OCI-LY7 (cell line): ENCODE results near the gene FLNA. TPM values are rescaled to one million over a fixed set of nuclear protein-coding genes. Genes with fewer than 3 reads are reported as not detected.
"Not testable (repeated sequence)": the region's sequence is repeated elsewhere in the genome, so short reads cannot be mapped to it uniquely, and the experiment has no call there.

ENCODE experiments used
- BruUV-seq: library from RNA; stranded (reverse); fragments of 400-500 nt; replicated peaks from 2 replicates; lab custom pipeline; 2021; lab: Mats Ljungman, UMichigan
- CTCF ChIA-PET: fragments of 300-600 bp; sonication (Branson Sonifier 250); formaldehyde crosslinking; loops from one replicate; lab custom pipeline; 2022; ENCODE audit warnings: antibody characterized with exemption; ENCODE audit not compliant: unreplicated experiment; lab: Charles Lee
- POLR2A ChIA-PET: fragments of 300-600 bp; sonication (Branson Sonifier 250); formaldehyde crosslinking; loops from one replicate; lab custom pipeline; 2022; ENCODE audit warnings: antibody characterized with exemption; lab: Charles Lee
- DNase-seq: peaks from one replicate; pipeline ENCODE4 v3.0.0-alpha.2; 2015; ENCODE audit warnings: low spot score
- H2AFZ ChIP-seq: fragments of 200-600 bp; sonication (generic), shearing (Covaris generic); 2 replicates; pipeline ENCODE4 v1.6.1; 2014; ENCODE audit warnings: mild to moderate bottlenecking, antibody characterized with exemption, low read length, moderate library complexity
- H3K27ac ChIP-seq: fragments of 200-600 bp; sonication (generic); 2 replicates; pipeline ENCODE4 v1.5.1; 2014; ENCODE audit warnings: mixed run types, low read depth, mild to moderate bottlenecking, moderate library complexity, low read length, inconsistent platforms; ENCODE audit not compliant: poor library complexity, severe bottlenecking
- H3K36me3 ChIP-seq: fragments of 200-600 bp; sonication (generic); 2 replicates; pipeline ENCODE4 v1.6.1; 2014; ENCODE audit warnings: mild to moderate bottlenecking, antibody characterized with exemption, low read length, moderate library complexity, mixed read lengths; ENCODE audit not compliant: insufficient read depth
- H3K4me1 ChIP-seq: fragments of 200-600 bp; sonication (generic); 2 replicates; pipeline ENCODE4 v1.5.1; 2014; ENCODE audit warnings: mild to moderate bottlenecking, low read length; ENCODE audit not compliant: insufficient read depth, poor library complexity, severe bottlenecking
- H3K4me2 ChIP-seq: fragments of 200-600 bp; sonication (generic); 2 replicates; pipeline ENCODE4 v1.6.1; 2014; ENCODE audit warnings: mild to moderate bottlenecking, low read length
- H3K4me3 ChIP-seq: fragments of 200-600 bp; sonication (generic); 2 replicates; pipeline ENCODE4 v1.5.1; 2014; ENCODE audit warnings: mild to moderate bottlenecking, low read depth, low read length; ENCODE audit not compliant: poor library complexity, severe bottlenecking
- H3K79me2 ChIP-seq: fragments of 200-600 bp; sonication (generic); 2 replicates; pipeline ENCODE4 v1.6.1; 2016; ENCODE audit warnings: low read depth, mild to moderate bottlenecking, low read length, moderate library complexity, mixed read lengths; ENCODE audit not compliant: insufficient read depth
- H3K9me2 ChIP-seq: fragments of 200-600 bp; sonication (generic); 2 replicates; pipeline ENCODE4 v1.6.1; 2016; ENCODE audit warnings: mild to moderate bottlenecking, low read length, mixed read lengths; ENCODE audit not compliant: insufficient read depth
- H3K9me3 ChIP-seq: fragments of 200-600 bp; sonication (generic); 2 replicates; pipeline ENCODE4 v1.6.1; 2014; ENCODE audit warnings: mild to moderate bottlenecking, mixed run types, low read length, mixed read lengths
- H4K20me1 ChIP-seq: fragments of 200-600 bp; sonication (generic); 2 replicates; pipeline ENCODE4 v1.6.1; 2014; ENCODE audit warnings: mild to moderate bottlenecking, antibody characterized with exemption, low read length, moderate library complexity, mixed read lengths; ENCODE audit not compliant: insufficient read depth
- CTCF ChIP-seq: fragments of 200-600 bp; sonication (generic); conservative IDR thresholded peaks from 2 replicates; pipeline ENCODE4 v1.5.1; 2014; ENCODE audit warnings: mild to moderate bottlenecking, antibody characterized with exemption, low read length, moderate library complexity, mixed read lengths
- EZH2phosphoT487 ChIP-seq: fragments of 200-600 bp; sonication (generic); IDR thresholded peaks from 2 replicates; pipeline ENCODE4 v1.6.1; 2018; ENCODE audit warnings: low read depth, borderline replicate concordance, mild to moderate bottlenecking, mixed run types, antibody characterized with exemption, low read length, moderate library complexity, mixed read lengths
- intact Hi-C: fragments of 100-400 bp; cut with micrococcal nuclease; formaldehyde crosslinking; loops from one replicate; pipeline ENCODE4 v1.10.0; 2022; ENCODE audit not compliant: unreplicated experiment
- total RNA-seq, 2 experiments: library from RNA; depleted of rRNA in 1 of 2; stranded (reverse); fragments of >200 nt in 1 of 2; shearing (Covaris generic) in 1 of 2; gene quantifications; 2 replicates each; pipeline ENCODE4 v1.2.3, GENCODE V29; 2014 to 2022

FLNA gene
- total RNA-seq, 2 experiments from 2014 or later = 78.8 to 97.7 TPM

- intact Hi-C loops = no loop called here
- peaks cover 23% of the 10 kb centered on the region; the same call in 1 of the 2 replicates for H3K36me3 ChIP-seq
- no peaks in the 10 kb centered on the region for H3K4me1 ChIP-seq
- H3K9me2 ChIP-seq = no peaks in the 10 kb centered on the region
- H3K27ac ChIP-seq = no peak overlapping the region
- DNase-seq = no peak
- H3K4me3 ChIP-seq = no peak overlapping the region
- no peak overlapping the region for H2AFZ ChIP-seq
- no peaks in the 10 kb centered on the region for H3K9me3 ChIP-seq
- ChIA-PET CTCF (no interaction called here), POLR2A (interaction anchor here (0.7 kb wide), 2 partner anchors 8 to 51 kb away, joined by 3 to 6 read pairs; no protein-coding TSS in a partner anchor)
- TF ChIP-seq CTCF (no peak), EZH2phosphoT487 (no peak)
- no TSS peak for BruUV-seq
- H3K4me2 ChIP-seq = no peak overlapping the region
- no peaks in the 10 kb centered on the region for H4K20me1 ChIP-seq
- no peaks in the 10 kb centered on the region for H3K79me2 ChIP-seq
Observed at GRCh38 chrX:154348114-154348531, 26.3 kb downstream of the FLNA start.

GRCh38 chrX:154343620-154344019 lies 30.8 kb downstream of the FLNA start:
- H3K4me3 ChIP-seq, H2AFZ ChIP-seq, CTCF ChIA-PET, H3K27ac ChIP-seq, DNase-seq, POLR2A ChIA-PET, BruUV-seq, H3K9me3 ChIP-seq, H3K36me3 ChIP-seq, H3K9me2 ChIP-seq, H4K20me1 ChIP-seq, H3K4me1 ChIP-seq, H3K4me2 ChIP-seq, intact Hi-C loops, H3K79me2 ChIP-seq: not testable (repeated sequence)

- H3K4me3 ChIP-seq, intact Hi-C loops, H2AFZ ChIP-seq, DNase-seq, CTCF ChIA-PET, H3K9me2 ChIP-seq, H3K9me3 ChIP-seq, H3K4me1 ChIP-seq, H3K27ac ChIP-seq, BruUV-seq, H3K79me2 ChIP-seq, H4K20me1 ChIP-seq, H3K4me2 ChIP-seq, H3K36me3 ChIP-seq, POLR2A ChIA-PET: not testable (repeated sequence)
Observed at GRCh38 chrX:154343063-154343462, 31.4 kb downstream of the FLNA start.

- H3K27ac ChIP-seq, H3K9me3 ChIP-seq, H3K4me2 ChIP-seq, DNase-seq, POLR2A ChIA-PET, BruUV-seq, H3K36me3 ChIP-seq, H3K4me1 ChIP-seq, H2AFZ ChIP-seq, H3K9me2 ChIP-seq, H3K4me3 ChIP-seq, H3K79me2 ChIP-seq, CTCF ChIA-PET, H4K20me1 ChIP-seq, intact Hi-C loops: not testable (repeated sequence)
Observed at GRCh38 chrX:154341399-154342298, 32.8 kb downstream of the FLNA start.
